Heart left ventricle (tissue), 13 donors: ENCODE measurements around the gene VTI1A.

Experiments used
- POLR2A ChIP-seq, 2 donors: fragments of 450-650 bp; IDR thresholded peaks; one replicate each; pipeline ENCODE4 v1.6.1; 2017; ENCODE audit warnings: antibody characterized with exemption in 2 of 2, mild to moderate bottlenecking in 2 of 2, moderate library complexity in 2 of 2
- TF ChIP-seq, protein P1 (sequence below), 12 donors: fragments of 200-600 bp; sonication (generic) in 4 of 12; IDR thresholded peaks; one replicate each; pipeline versions ENCODE4 v1.5.0 to v1.8.0; 2018 to 2022; ENCODE audit warnings: antibody characterized with exemption in 12 of 12, mild to moderate bottlenecking in 5 of 12
- donor health status: ischemic (EF 13 %, LVEDD 7.1; RV severe dilation, severe dysfunction).
- donor health status: DM: no; HTN: yes; CAD: no.
- donor health status: DM: no; HTN: no; CAD: no.
- donor health status: ischemic (EF 25% LVEDD 6.9; RV normal size, moderate dysfunction).
- donor health status: ischemic (EF 25% LVEDD 5.7; RV mildly dilated, moderate dysfunction).
- donor health status: ischemic (EF 35%, LVEDD 5.7; RV mildly dilated, moderate dysfunction).
- donor health status: nonischemic (EF 11% LVEDD 7.7; RV severe dilation, severe dysfunction).
- donor health status: DM: yes; HTN: yes; CAD: no.
- donor health status: PGD.
- donor health status: ischemic (EF 29% LVEDD 5.4; RV normal size, mild dysfunction).
- donor health status: nonischemic (EF 23%, LVEDD 6.1; RV moderate dilation, normal function).

DNA sequence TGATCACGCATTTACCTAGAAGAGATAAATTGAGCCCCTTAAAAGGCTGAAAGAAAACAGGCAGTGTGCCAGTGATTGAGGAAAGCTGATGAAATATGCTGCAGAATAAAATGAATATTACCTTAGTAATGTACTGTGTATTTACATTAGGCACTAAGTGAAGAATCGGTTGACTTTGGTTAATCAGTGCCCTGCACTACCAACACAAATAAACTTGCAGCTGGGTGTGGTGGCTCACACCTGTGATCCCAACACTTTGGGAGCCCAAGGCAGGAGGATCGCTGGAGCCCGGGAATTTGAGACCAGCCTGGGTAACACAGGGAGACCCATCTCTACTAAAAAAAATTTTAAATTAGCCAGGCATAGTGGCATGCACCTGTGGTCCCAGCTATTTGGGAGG, 354.7 kb downstream of the VTI1A start:
- TF ChIP-seq, protein P1, sequence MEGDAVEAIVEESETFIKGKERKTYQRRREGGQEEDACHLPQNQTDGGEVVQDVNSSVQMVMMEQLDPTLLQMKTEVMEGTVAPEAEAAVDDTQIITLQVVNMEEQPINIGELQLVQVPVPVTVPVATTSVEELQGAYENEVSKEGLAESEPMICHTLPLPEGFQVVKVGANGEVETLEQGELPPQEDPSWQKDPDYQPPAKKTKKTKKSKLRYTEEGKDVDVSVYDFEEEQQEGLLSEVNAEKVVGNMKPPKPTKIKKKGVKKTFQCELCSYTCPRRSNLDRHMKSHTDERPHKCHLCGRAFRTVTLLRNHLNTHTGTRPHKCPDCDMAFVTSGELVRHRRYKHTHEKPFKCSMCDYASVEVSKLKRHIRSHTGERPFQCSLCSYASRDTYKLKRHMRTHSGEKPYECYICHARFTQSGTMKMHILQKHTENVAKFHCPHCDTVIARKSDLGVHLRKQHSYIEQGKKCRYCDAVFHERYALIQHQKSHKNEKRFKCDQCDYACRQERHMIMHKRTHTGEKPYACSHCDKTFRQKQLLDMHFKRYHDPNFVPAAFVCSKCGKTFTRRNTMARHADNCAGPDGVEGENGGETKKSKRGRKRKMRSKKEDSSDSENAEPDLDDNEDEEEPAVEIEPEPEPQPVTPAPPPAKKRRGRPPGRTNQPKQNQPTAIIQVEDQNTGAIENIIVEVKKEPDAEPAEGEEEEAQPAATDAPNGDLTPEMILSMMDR (IDR thresholded peaks at IDR 0.05) = no peak
- no peak for TF ChIP-seq POLR2A (IDR thresholded peaks at IDR 0.05)
